Kasumi-1 (cell line): Measurements from ENCODE around the gene HRH1.
"Not testable (repeated sequence)": the region's sequence is repeated elsewhere in the genome, so short reads cannot be mapped to it uniquely, and the experiment has no call there.

Source experiments
- DNase-seq, 2 experiments: peaks; one replicate each; lab custom pipeline; 2025; lab: John Stamatoyannopoulos, UW

HRH1 gene

GRCh38 chr3:11170052-11170770 is 15.9 kb downstream of the HRH1 start:
- DNase-seq, result no peak

DNA sequence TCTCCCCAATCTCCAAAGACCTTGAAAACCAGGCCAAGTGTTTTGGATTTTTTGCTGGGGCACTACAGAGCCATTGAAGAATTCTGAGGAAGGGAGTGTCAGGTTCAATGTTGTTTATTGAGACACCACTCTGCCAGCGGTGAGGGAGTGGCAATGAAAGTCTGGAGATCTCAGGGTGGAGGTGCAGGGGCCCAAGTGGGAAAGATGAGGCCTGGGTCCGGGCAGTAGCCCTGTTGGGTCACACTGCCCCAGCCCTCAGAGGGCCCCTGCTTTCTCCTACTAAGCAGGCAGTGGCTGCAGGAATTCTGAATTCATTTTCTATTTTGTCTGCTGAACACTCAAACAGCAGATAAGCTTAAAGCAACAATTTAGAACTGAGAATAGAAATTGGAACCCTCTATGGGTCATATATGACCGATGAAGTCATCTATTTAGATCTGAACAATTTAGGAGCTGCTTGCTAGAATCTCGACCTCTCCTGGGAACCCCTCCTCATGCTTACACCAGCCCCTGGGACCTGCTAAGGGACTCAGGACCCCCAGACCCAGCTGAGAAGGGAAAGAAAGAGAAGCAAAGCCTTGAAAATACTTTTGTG is 17.9 kb downstream of the HRH1 start:
- DNase-seq, result no peak

DNA sequence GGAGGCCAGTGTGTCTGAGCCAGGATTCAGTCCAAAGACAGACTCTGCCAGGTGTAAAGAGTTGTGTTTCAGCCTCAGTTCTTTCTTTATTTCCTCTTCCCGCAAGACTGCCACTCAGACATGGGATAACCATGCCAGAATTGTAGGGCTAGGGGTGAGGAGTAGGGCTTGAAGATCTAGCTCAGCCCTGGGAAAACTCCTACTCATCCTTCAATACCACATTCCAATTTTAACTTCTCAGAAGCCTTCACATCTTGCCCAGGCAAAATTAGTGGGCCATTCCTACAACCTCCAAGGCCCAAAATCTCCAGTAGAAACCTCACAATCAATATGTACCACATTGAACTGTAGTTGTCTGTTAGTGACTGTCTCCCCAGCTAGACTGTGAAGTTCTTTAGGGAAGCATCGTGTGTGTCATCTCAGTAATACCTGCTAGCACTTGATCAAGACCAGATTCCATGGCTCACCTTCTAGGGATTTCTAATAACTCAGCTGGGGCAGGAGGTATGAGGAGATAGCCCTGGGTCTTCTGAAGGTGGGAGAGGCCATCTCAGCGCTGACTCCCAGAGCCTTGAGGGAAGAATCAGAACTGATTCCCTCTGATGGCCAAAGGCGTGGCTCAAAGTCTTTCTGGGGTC is 19.7 kb downstream of the HRH1 start:
- DNase-seq, result no peak

- no peak for DNase-seq
These were observed 24.1 kb downstream of the HRH1 start for GRCh38 chr3:11178421-11178820.

GRCh38 chr3:11184328-11184969 is 30.2 kb downstream of the HRH1 start:
- DNase-seq, result not testable (repeated sequence)

DNA sequence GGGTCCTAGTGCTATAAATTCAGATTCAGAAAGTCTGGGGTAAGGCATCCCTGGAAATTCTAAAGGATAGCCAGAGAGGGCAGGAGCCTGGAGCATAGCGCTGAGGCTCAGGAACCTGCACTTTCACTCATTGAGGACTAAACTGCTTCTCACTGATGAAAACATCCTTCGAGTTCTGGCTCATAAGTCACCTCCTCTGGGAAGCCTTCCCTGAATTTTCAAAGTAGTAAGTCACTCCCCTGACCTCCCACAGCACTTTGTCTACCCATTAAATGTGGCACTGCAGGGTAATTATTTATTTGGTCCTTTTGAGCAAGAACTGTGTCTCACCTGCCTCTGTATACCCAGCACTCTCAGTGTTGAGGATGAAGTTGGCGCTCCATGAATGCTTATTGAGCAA is 30.9 kb downstream of the HRH1 start:
- DNase-seq, result no peak

- no peak for DNase-seq
These were observed 31.4 kb downstream of the HRH1 start for GRCh38 chr3:11185564-11186317.

DNA sequence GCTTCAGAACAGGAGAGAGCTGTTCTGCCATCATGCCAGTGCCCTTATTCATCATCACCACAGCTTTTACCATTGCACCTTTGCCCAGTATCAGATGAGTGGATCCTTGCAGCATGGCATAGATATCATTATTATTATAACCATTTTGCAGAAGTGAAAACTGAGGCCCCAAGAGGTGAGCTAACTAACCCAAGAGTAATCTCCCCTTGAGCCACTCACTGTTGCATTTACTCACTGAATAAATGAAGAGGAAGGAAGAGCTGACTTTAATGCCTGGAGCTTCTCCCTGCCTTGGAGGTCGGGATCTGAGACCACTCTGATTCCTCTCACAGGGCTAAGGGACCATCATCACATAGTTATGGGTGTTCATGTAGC is 32.0 kb downstream of the HRH1 start:
- DNase-seq, result no peak

DNA sequence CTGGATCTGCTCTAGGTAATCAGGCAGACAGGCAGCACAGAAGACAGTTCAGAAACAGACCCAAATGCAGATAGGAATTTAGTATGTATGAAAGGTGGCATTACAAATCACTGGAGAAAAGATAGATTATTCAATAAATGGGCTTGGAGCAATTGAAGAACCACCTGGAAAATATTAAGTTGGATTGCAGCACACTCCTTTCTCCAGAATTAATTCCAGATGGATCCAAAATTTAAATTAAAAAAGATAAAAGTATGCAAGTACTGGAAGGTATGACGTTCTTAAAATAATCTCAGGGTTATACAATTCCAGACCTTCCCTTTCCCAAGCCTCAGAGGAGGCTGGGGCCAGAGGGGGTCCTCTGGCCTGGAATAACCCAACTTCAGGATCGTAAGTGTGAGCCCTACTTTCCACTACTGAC is 32.5 kb downstream of the HRH1 start:
- DNase-seq, result no peak

DNA sequence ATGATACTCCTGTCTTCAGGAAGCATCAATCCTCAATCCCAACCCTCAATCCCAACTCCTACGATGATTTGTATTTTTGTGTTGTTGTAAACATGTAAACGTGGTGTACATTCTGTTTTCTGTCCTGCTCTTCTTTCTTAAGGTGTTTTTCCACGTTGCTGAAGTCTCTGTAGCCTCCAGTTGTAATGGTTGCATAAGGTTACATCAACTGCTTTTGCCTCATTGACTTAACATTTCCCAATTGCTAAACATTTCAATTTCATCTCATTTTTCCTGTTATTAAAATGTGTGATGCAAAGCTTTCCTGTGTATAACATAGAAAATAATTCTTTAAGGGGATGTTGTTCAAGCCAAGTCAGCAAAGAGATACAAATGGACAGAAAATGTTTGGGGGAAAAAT is 33.4 kb downstream of the HRH1 start:
- no peak for DNase-seq

DNA sequence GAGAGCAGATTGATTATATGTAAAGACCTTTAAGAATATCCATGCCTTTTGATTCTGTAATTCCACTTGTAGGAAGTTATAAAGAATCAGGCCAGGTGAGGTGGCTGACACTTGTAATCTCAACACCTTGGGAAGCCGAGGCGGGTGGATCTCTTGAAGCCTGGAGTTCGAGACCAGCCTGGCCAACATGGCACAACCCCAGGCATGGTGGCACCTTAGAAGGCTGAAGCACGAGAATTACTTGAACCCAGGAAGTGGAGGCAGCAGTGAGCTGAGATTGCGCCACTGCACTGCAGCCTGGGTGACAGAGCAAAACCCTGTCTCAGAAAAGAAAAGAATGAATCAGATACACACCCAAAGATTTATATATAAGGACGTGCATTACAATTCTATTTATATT is 33.9 kb downstream of the HRH1 start:
- no peak for DNase-seq

- no peak for DNase-seq
These were observed 40.9 kb downstream of the HRH1 start for GRCh38 chr3:11195201-11195600.

GRCh38 chr3:11195721-11196332 is 41.5 kb downstream of the HRH1 start:
- DNase-seq, result no peak

- no peak for DNase-seq
These were observed 43.2 kb downstream of the HRH1 start for GRCh38 chr3:11197484-11197883.

GRCh38 chr3:11198070-11198469 is 43.8 kb downstream of the HRH1 start:
- no peak for DNase-seq

DNA sequence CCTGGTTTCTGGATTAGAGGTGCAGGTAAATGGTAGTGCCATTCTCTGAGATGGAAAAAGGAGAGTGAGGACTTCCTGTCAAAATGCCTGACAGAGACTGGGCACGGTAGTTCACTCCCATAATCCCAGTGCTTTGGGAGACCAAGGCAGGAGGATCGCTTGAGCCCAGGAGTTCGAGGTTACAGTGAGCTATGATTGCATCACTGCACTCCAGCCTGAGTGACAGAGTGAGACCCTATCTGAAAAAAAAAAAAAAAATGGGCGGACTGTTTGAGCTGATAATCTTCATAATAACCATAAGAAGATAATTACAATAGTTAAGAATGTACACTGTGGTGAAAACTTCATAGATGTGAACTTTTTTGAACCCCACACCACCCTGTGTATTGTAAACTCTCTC is 44.2 kb downstream of the HRH1 start:
- DNase-seq, result no peak

GRCh38 chr3:11199902-11200845 is 45.9 kb downstream of the HRH1 start:
- no peak for DNase-seq

DNA sequence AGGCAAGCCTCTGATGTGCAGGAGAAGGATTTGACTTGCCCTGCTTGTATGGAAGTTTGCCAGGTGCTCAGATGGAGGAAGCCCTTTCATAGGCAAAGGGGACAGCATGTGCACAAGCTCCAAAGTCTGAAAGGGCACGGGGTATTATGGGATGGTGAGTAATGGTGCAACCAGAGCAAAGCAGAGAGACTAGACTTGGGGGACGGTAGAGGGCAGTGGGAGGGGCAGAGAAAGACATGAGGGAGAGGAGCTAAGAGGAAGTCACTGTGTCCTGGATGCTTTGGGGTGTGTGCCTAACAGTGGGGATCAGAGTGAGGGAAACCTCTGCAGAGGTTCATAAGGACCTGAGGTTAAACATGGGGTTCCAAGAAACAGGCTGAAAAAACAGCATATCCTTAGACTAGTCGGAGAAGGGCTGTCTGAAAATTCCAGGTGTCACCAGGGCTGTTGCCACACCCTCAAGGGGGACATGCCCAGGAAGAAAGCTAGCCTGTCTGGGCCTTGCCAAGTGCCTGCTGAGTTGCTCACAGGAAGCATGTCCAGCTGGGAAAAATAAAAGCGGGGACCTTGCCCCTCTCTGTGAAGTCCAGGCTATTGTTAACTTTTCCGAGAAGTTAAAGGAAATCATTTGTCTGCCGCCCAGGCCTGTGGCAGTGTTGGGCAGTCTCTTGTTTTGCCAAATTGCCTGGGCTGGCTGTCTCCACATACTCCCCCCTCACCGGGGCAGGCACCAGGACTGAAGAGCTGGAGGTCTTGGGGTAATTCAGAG is 47.1 kb downstream of the HRH1 start:
- peak; percentile 24 to 25 for DNase-seq

GRCh38 chr3:11203961-11204360 is 49.7 kb downstream of the HRH1 start:
- DNase-seq, result no peak
